ENCODE results near the gene PTPRB. TPM values are rescaled to one million over a fixed set of nuclear protein-coding genes. Genes with fewer than 3 reads are reported as not detected.

PTPRB gene
- total RNA-seq, 4 donors from 2014 or later = 36.8 to 107 (median 63.1) TPM

- Histone ChIP-seq H3K9me3 (no peaks in the 10 kb centered on the region), H3K27ac (no peak overlapping the region), H3K4me1 (no peaks in the 10 kb centered on the region), H3K4me3 (no peak overlapping the region), H3K27me3 (no peaks in the 10 kb centered on the region), H3K36me3 (no peaks in the 10 kb centered on the region)
- intact Hi-C loops (cut with DNase I; ENCODE audit: low total_unique reads) = no loop called here
- DNase-seq = no peak
- no peak for TF ChIP-seq POLR2A (IDR thresholded peaks at IDR 0.05)
- no peak for TF ChIP-seq CTCF (IDR thresholded peaks at IDR 0.05)
Measured at GRCh38 chr12:70604662-70605061, 32.6 kb downstream of the PTPRB start.

- Histone ChIP-seq H3K27ac (peak overlapping the region in 1 of 2 donors; percentile 12), H3K36me3 (no peaks in the 10 kb centered on the region), H3K4me1 (no peaks in the 10 kb centered on the region), H3K27me3 (no peaks in the 10 kb centered on the region), H3K9me3 (no peaks in the 10 kb centered on the region), H3K4me3 (no peak overlapping the region)
- intact Hi-C loops (cut with DNase I; ENCODE audit: low total_unique reads) = no loop called here
- no peak for DNase-seq
- no peak for TF ChIP-seq POLR2A (IDR thresholded peaks at IDR 0.05)
- TF ChIP-seq CTCF (IDR thresholded peaks at IDR 0.05) = no peak
Measured at GRCh38 chr12:70603044-70603443, 34.2 kb downstream of the PTPRB start.

- peak in 1 of 2 donors; percentile 41 for DNase-seq
- Histone ChIP-seq H3K4me3 (no peak overlapping the region), H3K4me1 (no peaks in the 10 kb centered on the region), H3K27me3 (no peaks in the 10 kb centered on the region), H3K36me3 (no peaks in the 10 kb centered on the region), H3K27ac (peak overlapping the region in 1 of 2 donors; percentile 48), H3K9me3 (no peaks in the 10 kb centered on the region)
- no peak for TF ChIP-seq POLR2A (IDR thresholded peaks at IDR 0.05)
- no peak for TF ChIP-seq CTCF (IDR thresholded peaks at IDR 0.05)
- intact Hi-C loops (cut with DNase I; ENCODE audit: low total_unique reads) = no loop called here
Measured at GRCh38 chr12:70598467-70599193, 38.6 kb downstream of the PTPRB start.

GRCh38 chr12:70592664-70593063 is 44.6 kb downstream of the PTPRB start:
- Histone ChIP-seq H3K27ac (no peak overlapping the region), H3K9me3 (no peaks in the 10 kb centered on the region), H3K4me1 (no peaks in the 10 kb centered on the region), H3K27me3 (no peaks in the 10 kb centered on the region), H3K36me3 (no peaks in the 10 kb centered on the region), H3K4me3 (no peak overlapping the region)
- intact Hi-C loops (cut with DNase I; ENCODE audit: low total_unique reads) = no loop called here
- no peak for TF ChIP-seq CTCF (IDR thresholded peaks at IDR 0.05)
- TF ChIP-seq POLR2A (IDR thresholded peaks at IDR 0.05) = no peak
- DNase-seq = no peak

GRCh38 chr12:70590549-70591226 is 46.5 kb downstream of the PTPRB start:
- DNase-seq = no peak
- no peaks in the 10 kb centered on the region for H3K4me1 ChIP-seq
- no peak for TF ChIP-seq CTCF (IDR thresholded peaks at IDR 0.05)
- no peak for TF ChIP-seq POLR2A (IDR thresholded peaks at IDR 0.05)
- H3K36me3 ChIP-seq = no peaks in the 10 kb centered on the region
- H3K4me3 ChIP-seq = no peak overlapping the region
- intact Hi-C loops (cut with DNase I; ENCODE audit: low total_unique reads) = no loop called here
- no peaks in the 10 kb centered on the region for H3K27me3 ChIP-seq
- H3K27ac ChIP-seq = no peak overlapping the region
- H3K9me3 ChIP-seq = no peaks in the 10 kb centered on the region
